CD4-positive, alpha-beta memory T cell (primary cell): ENCODE results near the gene NEGR1. TPM values are rescaled to one million over a fixed set of nuclear protein-coding genes. Genes with fewer than 3 reads are reported as not detected.

Experiments
- CTCF ChIA-PET: fragments of 350-600 bp; sonication (Branson Sonifier 250); formaldehyde crosslinking; loops from one replicate; lab custom pipeline; 2021; ENCODE audit warnings: inconsistent platforms; ENCODE audit not compliant: partially characterized antibody; lab: Charles Lee
- POLR2A ChIA-PET: fragments of 350-600 bp; sonication (Branson Sonifier 250); formaldehyde crosslinking; loops from one replicate; lab custom pipeline; 2021; ENCODE audit not compliant: partially characterized antibody; lab: Charles Lee
- DNase-seq, 5 donors: peaks; one replicate each; pipeline versions ENCODE4 v3.0.0 to v3.0.0-alpha.2; 2020 to 2022; ENCODE audit warnings: mixed read lengths in 1 of 5
- H3K27ac ChIP-seq: one replicate; pipeline ENCODE4 v1.7.0; 2013; ENCODE audit warnings: low read depth, low read length
- H3K27me3 ChIP-seq: 2 replicates; pipeline ENCODE4 v1.7.0; 2013; ENCODE audit warnings: mild to moderate bottlenecking, low read length, moderate library complexity; ENCODE audit not compliant: insufficient read depth
- H3K36me3 ChIP-seq: 2 replicates; pipeline ENCODE4 v1.7.0; 2013; ENCODE audit warnings: mild to moderate bottlenecking, low read length, moderate library complexity; ENCODE audit not compliant: insufficient read depth
- H3K4me1 ChIP-seq: 2 replicates; pipeline ENCODE4 v1.7.0; 2013; ENCODE audit warnings: mild to moderate bottlenecking, low read length, moderate library complexity; ENCODE audit not compliant: insufficient read depth
- H3K4me3 ChIP-seq, 2 donors: one replicate each; pipeline ENCODE4 v1.7.0; 2013; ENCODE audit warnings: low read length in 2 of 2, mild to moderate bottlenecking in 1 of 2
- H3K9me3 ChIP-seq, 2 donors: one replicate each; pipeline ENCODE4 v1.7.0; 2013; ENCODE audit warnings: low read length in 2 of 2, control low read depth in 1 of 2; ENCODE audit not compliant: control insufficient read depth in 1 of 2
- H3K27ac Mint-ChIP-seq, 7 donors: one replicate each; pipeline ENCODE4 v1.8.0; 2020 to 2021; ENCODE audit warnings: mixed read lengths in 7 of 7, mild to moderate bottlenecking in 6 of 7, inconsistent platforms in 3 of 7, moderate library complexity in 3 of 7
- H3K27me3 Mint-ChIP-seq, 2 donors: one replicate each; pipeline ENCODE4 v1.8.0; 2020 to 2021; ENCODE audit warnings: mixed read lengths in 2 of 2
- H3K36me3 Mint-ChIP-seq, 2 donors: one replicate each; pipeline ENCODE4 v1.8.0; 2020 to 2021; ENCODE audit warnings: mixed read lengths in 2 of 2, inconsistent platforms in 1 of 2, mild to moderate bottlenecking in 1 of 2
- H3K4me1 Mint-ChIP-seq, 4 donors: one replicate each; pipeline ENCODE4 v1.8.0; 2020 to 2021; ENCODE audit warnings: mixed read lengths in 4 of 4, mild to moderate bottlenecking in 1 of 4
- H3K4me3 Mint-ChIP-seq, 8 donors: one replicate each; pipeline ENCODE4 v1.8.0; 2020 to 2021; ENCODE audit warnings: mixed read lengths in 8 of 8, mild to moderate bottlenecking in 7 of 8, moderate library complexity in 6 of 8, inconsistent platforms in 3 of 8
- H3K9me3 Mint-ChIP-seq, 8 donors: one replicate each; pipeline ENCODE4 v1.8.0; 2020 to 2021; ENCODE audit warnings: mixed read lengths in 8 of 8, mild to moderate bottlenecking in 5 of 8, inconsistent platforms in 3 of 8, moderate library complexity in 1 of 8
- intact Hi-C: fragments of 100-400 bp; cut with micrococcal nuclease; formaldehyde crosslinking; loops from one replicate; pipeline ENCODE4 v1.15.1; 2023
- polyA plus RNA-seq, 2 donors: library from polyadenylated mRNA; unstranded; fragments of 300-500 nt; fragmentation: Illumina TruSeq; gene quantifications; one replicate each; pipeline ENCODE4 v1.2.3, GENCODE V29; 2021
- total RNA-seq, 2 experiments: library from RNA; stranded (reverse); gene quantifications; one replicate each; pipeline ENCODE4 v1.2.3, GENCODE V29; 2021

The NEGR1 gene
- total and polyA plus RNA-seq, 4 experiments from 2014 or later = not detected

DNA sequence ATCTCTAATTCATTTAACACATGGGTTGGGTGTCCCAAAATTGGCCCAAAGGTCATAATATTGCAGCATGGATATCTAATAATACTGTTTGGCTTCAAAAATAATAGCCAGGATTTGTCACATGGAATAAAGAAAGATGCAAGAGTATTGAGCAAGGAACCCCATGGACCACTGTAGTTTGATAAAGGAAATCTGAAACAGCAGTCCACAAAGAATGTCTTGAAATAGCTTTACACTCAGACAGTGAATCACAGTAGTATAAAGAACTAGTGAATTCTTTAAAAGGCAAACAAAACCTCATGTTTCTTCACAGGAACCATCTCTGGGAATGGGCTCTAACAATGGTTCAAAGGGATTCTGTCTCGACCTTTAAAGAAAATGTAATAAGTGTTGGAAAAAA, 625.4 kb downstream of the NEGR1 start:
- H3K27me3 ChIP-seq = no peaks in the 10 kb centered on the region
- ChIA-PET POLR2A (no interaction called here), CTCF (interaction anchor here (0.9 kb wide), 1 partner anchor 8 kb away, joined by 3 read pairs; no protein-coding TSS in a partner anchor)
- no peaks in the 10 kb centered on the region for H3K9me3 ChIP-seq
- peaks cover 0 to 20% (median 4%) of the 10 kb centered on the region in 8 donors for H3K9me3 Mint-ChIP-seq
- no peak for DNase-seq
- H3K36me3 Mint-ChIP-seq = no peaks in the 10 kb centered on the region
- no peaks in the 10 kb centered on the region for H3K36me3 ChIP-seq
- no peaks in the 10 kb centered on the region for H3K4me1 Mint-ChIP-seq
- no peaks in the 10 kb centered on the region for H3K4me1 ChIP-seq
- no peak overlapping the region for H3K27ac ChIP-seq
- no peaks in the 10 kb centered on the region for H3K27me3 Mint-ChIP-seq
- H3K4me3 ChIP-seq = no peak overlapping the region
- intact Hi-C loops = no loop called here
- H3K27ac Mint-ChIP-seq = no peak overlapping the region
- no peak overlapping the region for H3K4me3 Mint-ChIP-seq

- H3K27ac ChIP-seq = no peak overlapping the region
- Mint-ChIP-seq H3K27ac (no peak overlapping the region), H3K27me3 (no peaks in the 10 kb centered on the region), H3K36me3 (no peaks in the 10 kb centered on the region), H3K9me3 (peaks cover 0 to 9% (median 2%) of the 10 kb centered on the region in 8 donors), H3K4me3 (no peak overlapping the region), H3K4me1 (no peaks in the 10 kb centered on the region)
- H3K4me3 ChIP-seq = no peak overlapping the region
- no peaks in the 10 kb centered on the region for H3K27me3 ChIP-seq
- H3K36me3 ChIP-seq = no peaks in the 10 kb centered on the region
- ChIA-PET POLR2A (no interaction called here), CTCF (no interaction called here)
- intact Hi-C loops = no loop called here
- no peaks in the 10 kb centered on the region for H3K9me3 ChIP-seq
- no peaks in the 10 kb centered on the region for H3K4me1 ChIP-seq
- DNase-seq = no peak
These were observed 626.7 kb downstream of the NEGR1 start for GRCh38 chr1:71655604-71656003.

DNA sequence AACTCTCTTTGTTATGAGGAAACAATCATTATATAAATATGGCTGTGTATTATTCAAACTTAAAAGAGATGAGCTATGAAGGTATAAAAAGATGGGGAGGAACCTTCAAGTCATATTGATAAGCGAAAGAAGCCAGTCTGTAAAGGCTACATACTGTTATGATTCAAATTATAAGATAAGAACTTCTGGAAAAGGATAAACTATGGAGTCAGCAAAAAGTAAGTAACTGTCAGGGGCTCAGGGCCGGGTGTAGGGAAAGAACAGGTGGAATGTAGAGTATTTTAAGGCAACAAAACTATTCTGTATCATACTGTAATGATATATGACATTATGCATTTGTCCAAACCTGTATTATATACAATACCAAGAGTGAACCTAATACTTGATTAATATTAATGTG, 628.4 kb downstream of the NEGR1 start:
- no peaks in the 10 kb centered on the region for H3K4me1 Mint-ChIP-seq
- Histone ChIP-seq H3K4me3 (no peak overlapping the region), H3K27ac (no peak overlapping the region), H3K36me3 (no peaks in the 10 kb centered on the region), H3K4me1 (no peaks in the 10 kb centered on the region), H3K27me3 (no peaks in the 10 kb centered on the region), H3K9me3 (no peaks in the 10 kb centered on the region)
- CTCF ChIA-PET = no interaction called here
- H3K27me3 Mint-ChIP-seq = no peaks in the 10 kb centered on the region
- POLR2A ChIA-PET = no interaction called here
- no peak overlapping the region for H3K4me3 Mint-ChIP-seq
- no peaks in the 10 kb centered on the region for H3K36me3 Mint-ChIP-seq
- no peak overlapping the region for H3K27ac Mint-ChIP-seq
- intact Hi-C loops = no loop called here
- no peak for DNase-seq
- peaks cover 0 to 9% (median 0%) of the 10 kb centered on the region in 8 donors for H3K9me3 Mint-ChIP-seq

DNA sequence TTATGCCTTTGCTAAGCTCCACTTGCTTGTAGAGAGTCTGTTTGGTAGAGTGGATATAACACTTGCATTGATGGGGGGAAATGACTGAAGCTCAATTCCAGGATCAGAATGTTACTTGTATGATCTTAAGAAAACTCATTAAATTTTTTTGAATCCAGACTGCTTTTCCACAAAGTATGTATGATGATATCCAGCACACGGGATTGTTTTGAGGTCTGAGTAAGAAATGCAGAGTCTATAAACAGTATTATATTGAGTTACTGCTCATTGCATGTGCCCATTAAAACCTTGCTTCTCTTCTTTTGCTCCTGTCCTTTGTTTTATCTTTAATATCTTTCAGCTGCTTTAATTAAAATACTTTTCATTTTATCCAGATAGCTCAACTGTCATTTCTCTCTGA, 631.1 kb downstream of the NEGR1 start:
- no peaks in the 10 kb centered on the region for H3K9me3 ChIP-seq
- intact Hi-C loops = no loop called here
- H3K9me3 Mint-ChIP-seq = peaks cover 0 to 4% (median 0%) of the 10 kb centered on the region in 8 donors
- ChIA-PET CTCF (no interaction called here), POLR2A (no interaction called here)
- H3K27me3 ChIP-seq = no peaks in the 10 kb centered on the region
- no peaks in the 10 kb centered on the region for H3K4me1 Mint-ChIP-seq
- H3K4me1 ChIP-seq = no peaks in the 10 kb centered on the region
- H3K27ac Mint-ChIP-seq = no peak overlapping the region
- no peak overlapping the region for H3K27ac ChIP-seq
- H3K36me3 ChIP-seq = no peaks in the 10 kb centered on the region
- H3K4me3 ChIP-seq = no peak overlapping the region
- no peak overlapping the region for H3K4me3 Mint-ChIP-seq
- H3K36me3 Mint-ChIP-seq = no peaks in the 10 kb centered on the region
- no peak for DNase-seq
- H3K27me3 Mint-ChIP-seq = no peaks in the 10 kb centered on the region

DNA sequence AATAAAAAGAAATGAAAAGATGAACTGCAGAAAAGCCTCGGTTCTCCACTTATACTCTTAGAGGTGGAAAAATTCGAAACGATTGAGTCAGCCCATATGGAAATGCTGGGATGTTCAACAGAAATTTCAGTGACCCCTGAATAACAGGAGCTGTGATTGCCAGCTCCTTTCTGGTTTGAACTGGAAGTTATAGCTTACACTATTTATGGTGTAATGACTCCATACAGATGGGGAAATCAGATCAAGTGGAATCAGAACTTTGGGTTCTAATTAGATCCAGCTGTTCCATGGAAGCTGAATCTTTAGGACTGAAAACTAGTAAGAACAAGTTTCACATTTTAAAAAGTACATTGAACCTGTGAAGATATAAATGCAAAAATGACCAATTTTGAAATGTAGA, 632.2 kb downstream of the NEGR1 start:
- Mint-ChIP-seq H3K36me3 (no peaks in the 10 kb centered on the region), H3K27me3 (no peaks in the 10 kb centered on the region), H3K27ac (no peak overlapping the region), H3K4me1 (no peaks in the 10 kb centered on the region), H3K4me3 (no peak overlapping the region), H3K9me3 (peaks cover 0 to 4% (median 0%) of the 10 kb centered on the region in 8 donors)
- intact Hi-C loops = no loop called here
- no peak for DNase-seq
- H3K4me3 ChIP-seq = no peak overlapping the region
- CTCF ChIA-PET = no interaction called here
- H3K36me3 ChIP-seq = no peaks in the 10 kb centered on the region
- H3K27ac ChIP-seq = no peak overlapping the region
- H3K4me1 ChIP-seq = no peaks in the 10 kb centered on the region
- no peaks in the 10 kb centered on the region for H3K27me3 ChIP-seq
- POLR2A ChIA-PET = no interaction called here
- no peaks in the 10 kb centered on the region for H3K9me3 ChIP-seq

- DNase-seq = no peak
- H3K27me3 ChIP-seq = no peaks in the 10 kb centered on the region
- Mint-ChIP-seq H3K27me3 (no peaks in the 10 kb centered on the region), H3K9me3 (peaks cover 0 to 4% (median 0%) of the 10 kb centered on the region in 8 donors), H3K4me1 (no peaks in the 10 kb centered on the region), H3K4me3 (no peak overlapping the region), H3K27ac (no peak overlapping the region), H3K36me3 (no peaks in the 10 kb centered on the region)
- no peaks in the 10 kb centered on the region for H3K4me1 ChIP-seq
- no peak overlapping the region for H3K27ac ChIP-seq
- intact Hi-C loops = no loop called here
- H3K36me3 ChIP-seq = no peaks in the 10 kb centered on the region
- POLR2A ChIA-PET = no interaction called here
- CTCF ChIA-PET = no interaction called here
- H3K9me3 ChIP-seq = no peaks in the 10 kb centered on the region
- H3K4me3 ChIP-seq = no peak overlapping the region
These were observed 632.7 kb downstream of the NEGR1 start for GRCh38 chr1:71649608-71650007.

GRCh38 chr1:71647513-71648300, 634.6 kb downstream of the NEGR1 start:
- DNase-seq = no peak
- Histone ChIP-seq H3K27ac (no peak overlapping the region), H3K27me3 (no peaks in the 10 kb centered on the region), H3K36me3 (no peaks in the 10 kb centered on the region), H3K9me3 (no peaks in the 10 kb centered on the region), H3K4me3 (no peak overlapping the region), H3K4me1 (no peaks in the 10 kb centered on the region)
- Mint-ChIP-seq H3K36me3 (no peaks in the 10 kb centered on the region), H3K27me3 (no peaks in the 10 kb centered on the region), H3K9me3 (peaks cover 0 to 4% (median 0%) of the 10 kb centered on the region in 8 donors), H3K27ac (no peak overlapping the region), H3K4me3 (no peak overlapping the region), H3K4me1 (no peaks in the 10 kb centered on the region)
- intact Hi-C loops = no loop called here
- POLR2A ChIA-PET = no interaction called here
- CTCF ChIA-PET = interaction anchor here (1.5 kb wide), 1 partner anchor 10 kb away, joined by 3 read pairs; no protein-coding TSS in a partner anchor
